SK-N-MC (cell line): ENCODE results near the gene NKD1.

Source experiments
- EZH2 ChIP-seq: fragments of 200-600 bp; sonication (generic); IDR thresholded peaks from one replicate; pipeline ENCODE4 v1.6.1; 2017; ENCODE audit warnings: antibody characterized with exemption
- FOXP2 ChIP-seq: optimal IDR thresholded peaks from 2 replicates; pipeline ENCODE3; 2011; ENCODE audit warnings: mild to moderate bottlenecking, moderate library complexity; ENCODE audit not compliant: insufficient read depth; ENCODE audit errors: extremely low read length, control extremely low read depth
- POLR2AphosphoS5 ChIP-seq: IDR thresholded peaks from 2 replicates; pipeline ENCODE4 v1.6.1; 2012; ENCODE audit warnings: mild to moderate bottlenecking, low read depth, low read length, borderline replicate concordance

DNA sequence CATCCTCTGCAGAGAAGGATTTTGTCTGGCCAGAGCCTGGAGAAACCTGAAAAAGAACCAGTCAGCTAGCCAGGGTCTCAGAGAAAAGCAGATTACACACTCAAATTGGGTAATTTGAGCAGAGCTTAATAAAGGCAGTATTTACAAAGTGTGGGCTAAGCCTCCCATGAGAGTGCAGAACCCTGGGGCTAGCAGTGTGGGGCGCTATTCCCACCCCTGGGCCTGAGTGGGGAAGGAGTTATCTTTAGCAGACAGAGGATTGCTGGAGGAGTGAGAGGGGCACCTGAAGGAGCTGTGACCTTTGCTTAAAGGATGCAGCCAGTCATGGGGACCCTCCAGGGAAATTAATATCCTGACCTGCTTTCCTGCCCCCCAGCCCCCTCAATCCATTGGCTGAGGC lies 86.8 kb downstream of the NKD1 start:
- TF ChIP-seq POLR2AphosphoS5 (no peak), EZH2 (no peak), FOXP2 (no peak)
